ENCODE measurements around the gene OR12D1.

The OR12D1 gene

GRCh38 chr6:29414588-29414987 lies at the start of gene OR12D1:
OR12D1 (plus strand) TSS chr6:29414928.
- no peaks in the 10 kb centered on the region; the same call in none of the 2 replicates for H3K9me3 ChIP-seq (ENCODE audit: control insufficient read depth, insufficient read depth, low read length)
- H4K20me1 ChIP-seq (ENCODE audit: control insufficient read depth, insufficient read depth, low read depth, low read length) = no peaks in the 10 kb centered on the region
- no peaks in the 10 kb centered on the region for H3K36me3 ChIP-seq (ENCODE audit: control insufficient read depth, low read length)
- H3K9me2 ChIP-seq (replicated peaks; ENCODE audit: control insufficient read depth, low read length) = no peaks in the 10 kb centered on the region
- no peaks in the 10 kb centered on the region for H3K79me2 ChIP-seq (ENCODE audit: control insufficient read depth, low read length)
- no peak within 1 kb of the TSS for H3K27ac ChIP-seq (ENCODE audit: low read depth, low read length)
- H3K4me2 ChIP-seq (ENCODE audit: low read length) = no peak within 1 kb of the TSS
- H3K27me3 ChIP-seq (ENCODE audit: control insufficient read depth, low read length) = no peaks in the 10 kb centered on the region; the same call in 1 of the 2 replicates
- H3F3A ChIP-seq (ENCODE audit: control insufficient read depth, insufficient read depth) = no peaks in the 10 kb centered on the region
- no peak within 1 kb of the TSS for H3K4me3 ChIP-seq (ENCODE audit: low read length)
- TF ChIP-seq EZH2phosphoT487 (IDR thresholded peaks at IDR 0.05; ENCODE audit: borderline replicate concordance, low read length) (no peak), CTCF (IDR thresholded peaks at IDR 0.05; ENCODE audit: low read depth, low read length, poor library complexity, severe bottlenecking) (no peak)
- no peaks in the 10 kb centered on the region for H3K4me1 ChIP-seq (ENCODE audit: control insufficient read depth, low read length)

- H3K36me3 ChIP-seq (ENCODE audit: control insufficient read depth, low read length) = no peaks in the 10 kb centered on the region
- H3K4me3 ChIP-seq (ENCODE audit: low read length) = no peak within 1 kb of the TSS
- H3K9me3 ChIP-seq (ENCODE audit: control insufficient read depth, insufficient read depth, low read length) = no peaks in the 10 kb centered on the region
- H3K4me2 ChIP-seq (ENCODE audit: low read length) = no peak within 1 kb of the TSS
- no peaks in the 10 kb centered on the region for H3K4me1 ChIP-seq (ENCODE audit: control insufficient read depth, low read length)
- no peaks in the 10 kb centered on the region for H4K20me1 ChIP-seq (ENCODE audit: control insufficient read depth, insufficient read depth, low read depth, low read length)
- no peaks in the 10 kb centered on the region for H3F3A ChIP-seq (ENCODE audit: control insufficient read depth, insufficient read depth)
- no peak for TF ChIP-seq EZH2phosphoT487 (IDR thresholded peaks at IDR 0.05; ENCODE audit: borderline replicate concordance, low read length)
- no peak for TF ChIP-seq CTCF (IDR thresholded peaks at IDR 0.05; ENCODE audit: low read depth, low read length, poor library complexity, severe bottlenecking)
- H3K27me3 ChIP-seq (ENCODE audit: control insufficient read depth, low read length) = no peaks in the 10 kb centered on the region
- H3K27ac ChIP-seq (ENCODE audit: low read depth, low read length) = no peak within 1 kb of the TSS
- no peaks in the 10 kb centered on the region for H3K79me2 ChIP-seq (ENCODE audit: control insufficient read depth, low read length)
- no peaks in the 10 kb centered on the region for H3K9me2 ChIP-seq (replicated peaks; ENCODE audit: control insufficient read depth, low read length)
These were observed 46.0 kb upstream of the OR12D1 start, which contains the start of gene OR5V1 for GRCh38 chr6:29368765-29369164. OR5V1 (minus strand) TSS chr6:29368865; CDS start chr6:29356195, 12,670 bp downstream.

- Histone ChIP-seq H3K36me3 (ENCODE audit: control insufficient read depth, low read length) (no peaks in the 10 kb centered on the region), H3K4me3 (ENCODE audit: low read length) (no peak within 1 kb of the TSS), H3K4me2 (ENCODE audit: low read length) (no peak within 1 kb of the TSS), H3F3A (ENCODE audit: control insufficient read depth, insufficient read depth) (no peaks in the 10 kb centered on the region), H3K4me1 (ENCODE audit: control insufficient read depth, low read length) (no peaks in the 10 kb centered on the region), H4K20me1 (ENCODE audit: control insufficient read depth, insufficient read depth, low read depth, low read length) (no peaks in the 10 kb centered on the region), H3K9me2 (replicated peaks; ENCODE audit: control insufficient read depth, low read length) (no peaks in the 10 kb centered on the region), H3K27me3 (ENCODE audit: control insufficient read depth, low read length) (no peaks in the 10 kb centered on the region), H3K27ac (ENCODE audit: low read depth, low read length) (no peak within 1 kb of the TSS), H3K79me2 (ENCODE audit: control insufficient read depth, low read length) (no peaks in the 10 kb centered on the region), H3K9me3 (ENCODE audit: control insufficient read depth, insufficient read depth, low read length) (no peaks in the 10 kb centered on the region)
- TF ChIP-seq CTCF (IDR thresholded peaks at IDR 0.05; ENCODE audit: low read depth, low read length, poor library complexity, severe bottlenecking) = no peak
- TF ChIP-seq EZH2phosphoT487 (IDR thresholded peaks at IDR 0.05; ENCODE audit: borderline replicate concordance, low read length) = no peak
These were observed 39.5 kb upstream of the OR12D1 start, which contains the start of gene OR12D3 for GRCh38 chr6:29375191-29375590. OR12D3 (minus strand) TSS chr6:29375291; CDS start chr6:29375287, 4 bp downstream.
